Testis (tissue), 2 donors: Measurements from ENCODE around the gene VCL.

ENCODE experiments used
- POLR2A ChIP-seq: fragments of 450-650 bp; IDR thresholded peaks from one replicate; pipeline ENCODE4 v1.6.1; 2017; ENCODE audit warnings: antibody characterized with exemption, mild to moderate bottlenecking, moderate library complexity
- TF ChIP-seq, protein P1 (sequence below), 3 experiments: fragments of 450-650 bp in 2 of 3; fragments of 200-600 bp in 1 of 3; sonication (generic) in 1 of 3; IDR thresholded peaks; one replicate each; pipeline ENCODE4 v1.5.1; 2016 to 2019; ENCODE audit warnings: antibody characterized with exemption in 3 of 3, mild to moderate bottlenecking in 2 of 3, moderate library complexity in 1 of 3

DNA sequence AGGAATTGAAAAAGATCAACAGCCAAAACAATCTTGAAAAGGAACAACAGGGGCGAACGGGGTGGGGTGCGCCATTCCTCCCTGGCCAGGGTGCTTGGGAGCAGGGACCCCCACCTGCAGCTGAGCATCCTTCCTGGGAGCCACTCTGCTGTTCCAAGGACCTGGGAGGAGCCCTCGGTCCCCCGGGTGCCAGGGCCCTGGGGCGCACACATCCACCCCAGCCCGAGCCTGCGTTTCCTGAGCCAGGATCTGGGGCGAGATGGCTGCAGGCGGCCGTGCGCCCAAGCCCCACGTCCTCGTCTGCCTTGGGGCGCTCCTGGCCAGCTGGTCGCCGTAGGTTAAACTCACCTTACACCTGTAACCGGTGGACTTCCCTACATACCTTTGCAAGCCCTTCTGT lies 142.1 kb downstream of the VCL start:
- TF ChIP-seq POLR2A: no peak
- TF ChIP-seq, protein P1, sequence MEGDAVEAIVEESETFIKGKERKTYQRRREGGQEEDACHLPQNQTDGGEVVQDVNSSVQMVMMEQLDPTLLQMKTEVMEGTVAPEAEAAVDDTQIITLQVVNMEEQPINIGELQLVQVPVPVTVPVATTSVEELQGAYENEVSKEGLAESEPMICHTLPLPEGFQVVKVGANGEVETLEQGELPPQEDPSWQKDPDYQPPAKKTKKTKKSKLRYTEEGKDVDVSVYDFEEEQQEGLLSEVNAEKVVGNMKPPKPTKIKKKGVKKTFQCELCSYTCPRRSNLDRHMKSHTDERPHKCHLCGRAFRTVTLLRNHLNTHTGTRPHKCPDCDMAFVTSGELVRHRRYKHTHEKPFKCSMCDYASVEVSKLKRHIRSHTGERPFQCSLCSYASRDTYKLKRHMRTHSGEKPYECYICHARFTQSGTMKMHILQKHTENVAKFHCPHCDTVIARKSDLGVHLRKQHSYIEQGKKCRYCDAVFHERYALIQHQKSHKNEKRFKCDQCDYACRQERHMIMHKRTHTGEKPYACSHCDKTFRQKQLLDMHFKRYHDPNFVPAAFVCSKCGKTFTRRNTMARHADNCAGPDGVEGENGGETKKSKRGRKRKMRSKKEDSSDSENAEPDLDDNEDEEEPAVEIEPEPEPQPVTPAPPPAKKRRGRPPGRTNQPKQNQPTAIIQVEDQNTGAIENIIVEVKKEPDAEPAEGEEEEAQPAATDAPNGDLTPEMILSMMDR (IDR thresholded peaks at IDR 0.05): no peak
